A673 (cell line): ENCODE measurements around the gene CCDC9. TPM values are rescaled to one million over a fixed set of nuclear protein-coding genes. Genes with fewer than 3 reads are reported as not detected.

ENCODE experiments used
- BruUV-seq: library from RNA; stranded (reverse); fragments of 400-500 nt; replicated peaks from 2 replicates; lab custom pipeline; 2021; lab: Mats Ljungman, UMichigan
- CTCF ChIA-PET: fragments of 300-600 bp; sonication (Branson Sonifier 250); formaldehyde crosslinking; loops from one replicate; lab custom pipeline; 2022; ENCODE audit warnings: antibody characterized with exemption; lab: Charles Lee
- POLR2A ChIA-PET: fragments of 300-600 bp; sonication (Branson Sonifier 250); formaldehyde crosslinking; loops from one replicate; lab custom pipeline; 2022; ENCODE audit warnings: antibody characterized with exemption; ENCODE audit not compliant: low non-redundant PET; lab: Charles Lee
- DNase-seq: peaks from one replicate; pipeline ENCODE4 v3.0.0-alpha.2; 2015; ENCODE audit warnings: low spot score
- H3K27ac ChIP-seq: fragments of 200-600 bp; sonication (generic); 2 replicates; pipeline ENCODE4 v1.5.1; 2016; ENCODE audit warnings: mixed run types, low read depth, mild to moderate bottlenecking, mixed read lengths, antibody characterized with exemption, low read length; ENCODE audit not compliant: poor library complexity, severe bottlenecking
- H3K27me3 ChIP-seq: fragments of 200-600 bp; sonication (generic); replicated peaks from 2 replicates; pipeline ENCODE4 v1.6.1; 2017; ENCODE audit warnings: mixed run types, low read depth, mild to moderate bottlenecking, mixed read lengths, antibody characterized with exemption, low read length; ENCODE audit not compliant: insufficient read depth, poor library complexity
- H3K36me3 ChIP-seq: fragments of 200-600 bp; sonication (generic); 2 replicates; pipeline ENCODE4 v1.6.1; 2016; ENCODE audit warnings: mixed run types, mild to moderate bottlenecking, mixed read lengths, antibody characterized with exemption, low read length; ENCODE audit not compliant: insufficient read depth, poor library complexity, severe bottlenecking
- H3K4me1 ChIP-seq: fragments of 200-600 bp; sonication (generic); 2 replicates; pipeline ENCODE4 v1.6.1; 2017; ENCODE audit warnings: mixed run types, mild to moderate bottlenecking, mixed read lengths, antibody characterized with exemption, low read length; ENCODE audit not compliant: insufficient read depth, poor library complexity, severe bottlenecking
- H3K4me3 ChIP-seq: fragments of 200-600 bp; sonication (generic); 2 replicates; pipeline ENCODE4 v1.5.1; 2016; ENCODE audit warnings: low read depth, mixed run types, mild to moderate bottlenecking, mixed read lengths, low read length; ENCODE audit not compliant: poor library complexity, severe bottlenecking
- H3K9me3 ChIP-seq: fragments of 200-600 bp; sonication (generic); 2 replicates; pipeline ENCODE4 v1.6.1; 2016; ENCODE audit warnings: mixed run types, low read depth, mild to moderate bottlenecking, mixed read lengths, antibody characterized with exemption, low read length; ENCODE audit not compliant: poor library complexity, severe bottlenecking
- EZH2 ChIP-seq: fragments of 200-600 bp; sonication (generic); IDR thresholded peaks from 2 replicates; pipeline ENCODE4 v1.6.1; 2017; ENCODE audit warnings: borderline replicate concordance, low read depth, mild to moderate bottlenecking, mixed read lengths, antibody characterized with exemption, low read length; ENCODE audit not compliant: poor library complexity, severe bottlenecking
- intact Hi-C: fragments of 100-400 bp; cut with micrococcal nuclease; formaldehyde crosslinking; loops from one replicate; pipeline ENCODE4 v1.10.0; 2022; ENCODE audit not compliant: unreplicated experiment
- total RNA-seq: library from RNA; stranded (reverse); gene quantifications from 2 replicates; pipeline ENCODE4 v1.2.3, GENCODE V29; 2021
- TF ChIP-seq, protein P1 (sequence below): fragments of 300-800, 200-600 bp; sonication (generic); conservative IDR thresholded peaks from 2 replicates; pipeline ENCODE4 v1.5.1; 2017; ENCODE audit warnings: low read depth, mild to moderate bottlenecking, antibody characterized with exemption, low read length, moderate library complexity, mixed read lengths

CCDC9 gene
- total RNA-seq, 1 experiment from 2014 or later = 36.4 TPM

DNA sequence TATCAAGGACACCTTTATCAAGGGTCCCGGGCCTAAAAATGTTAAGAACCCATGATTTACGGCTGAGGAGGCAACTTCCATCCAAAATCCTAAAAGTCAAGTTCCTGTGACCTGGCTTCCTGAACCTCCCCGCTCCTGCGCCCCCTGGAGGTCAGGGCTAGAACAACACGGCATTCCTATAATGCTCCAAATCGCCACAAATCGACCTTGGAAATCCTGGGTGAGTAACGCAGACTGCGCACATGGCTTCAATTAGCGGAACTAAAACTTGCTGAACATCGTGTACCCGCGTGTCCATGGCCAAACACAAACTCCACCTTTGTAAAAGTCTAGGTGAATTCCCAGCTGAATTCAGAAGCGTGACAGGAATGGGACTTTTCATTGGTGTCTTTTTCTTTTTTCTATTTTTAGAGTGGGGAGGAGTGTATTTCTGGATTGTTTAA lies 49.0 kb downstream of the CCDC9 start:
- POLR2A ChIA-PET = no interaction called here
- Histone ChIP-seq H3K4me3 (no peak overlapping the region), H3K9me3 (no peaks in the 10 kb centered on the region), H3K27ac (no peak overlapping the region), H3K27me3 (no peaks in the 10 kb centered on the region), H3K4me1 (no peaks in the 10 kb centered on the region), H3K36me3 (no peaks in the 10 kb centered on the region)
- no TSS peak for BruUV-seq
- CTCF ChIA-PET = interaction anchor here (0.7 kb wide), 2 partner anchors 30 to 179 kb away, joined by 6 to 7 read pairs; no protein-coding TSS in a partner anchor
- intact Hi-C loops = no loop called here
- DNase-seq = peak; percentile 80
- no peak for TF ChIP-seq EZH2
- TF ChIP-seq, protein P1, sequence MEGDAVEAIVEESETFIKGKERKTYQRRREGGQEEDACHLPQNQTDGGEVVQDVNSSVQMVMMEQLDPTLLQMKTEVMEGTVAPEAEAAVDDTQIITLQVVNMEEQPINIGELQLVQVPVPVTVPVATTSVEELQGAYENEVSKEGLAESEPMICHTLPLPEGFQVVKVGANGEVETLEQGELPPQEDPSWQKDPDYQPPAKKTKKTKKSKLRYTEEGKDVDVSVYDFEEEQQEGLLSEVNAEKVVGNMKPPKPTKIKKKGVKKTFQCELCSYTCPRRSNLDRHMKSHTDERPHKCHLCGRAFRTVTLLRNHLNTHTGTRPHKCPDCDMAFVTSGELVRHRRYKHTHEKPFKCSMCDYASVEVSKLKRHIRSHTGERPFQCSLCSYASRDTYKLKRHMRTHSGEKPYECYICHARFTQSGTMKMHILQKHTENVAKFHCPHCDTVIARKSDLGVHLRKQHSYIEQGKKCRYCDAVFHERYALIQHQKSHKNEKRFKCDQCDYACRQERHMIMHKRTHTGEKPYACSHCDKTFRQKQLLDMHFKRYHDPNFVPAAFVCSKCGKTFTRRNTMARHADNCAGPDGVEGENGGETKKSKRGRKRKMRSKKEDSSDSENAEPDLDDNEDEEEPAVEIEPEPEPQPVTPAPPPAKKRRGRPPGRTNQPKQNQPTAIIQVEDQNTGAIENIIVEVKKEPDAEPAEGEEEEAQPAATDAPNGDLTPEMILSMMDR = peak; percentile 97

GRCh38 chr19:47306303-47306702 lies 50.0 kb downstream of the CCDC9 start:
- Histone ChIP-seq H3K4me3 (no peak overlapping the region), H3K9me3 (no peaks in the 10 kb centered on the region), H3K27me3 (no peaks in the 10 kb centered on the region), H3K4me1 (no peaks in the 10 kb centered on the region), H3K27ac (no peak overlapping the region), H3K36me3 (no peaks in the 10 kb centered on the region)
- BruUV-seq = no TSS peak
- CTCF ChIA-PET = interaction anchor here (0.7 kb wide), 2 partner anchors 101 to 178 kb away, joined by 4 to 7 read pairs; no protein-coding TSS in a partner anchor
- no peak for TF ChIP-seq EZH2
- TF ChIP-seq, protein P1 = no peak
- DNase-seq = no peak
- intact Hi-C loops = no loop called here
- POLR2A ChIA-PET = no interaction called here

DNA sequence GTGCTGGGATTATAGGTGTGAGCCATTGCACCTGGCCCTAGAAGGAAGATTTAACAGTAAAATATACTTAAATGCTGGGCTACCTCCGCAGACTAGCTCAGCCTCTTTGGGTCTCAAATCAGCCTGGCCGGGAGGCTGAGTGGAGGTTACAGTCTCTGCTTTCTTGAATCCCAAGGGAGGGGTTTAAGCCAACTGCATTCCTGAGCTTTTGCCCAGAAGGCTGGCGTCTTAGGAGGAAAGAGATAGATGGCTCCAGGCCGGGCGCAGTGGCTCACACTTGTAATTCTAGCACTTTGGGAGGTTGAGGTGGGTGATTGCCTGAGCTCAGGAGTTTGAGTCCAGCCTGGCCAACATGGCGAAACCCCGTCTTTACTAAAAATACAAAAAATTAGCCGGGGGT lies 52.7 kb downstream of the CCDC9 start:
- Histone ChIP-seq H3K4me1 (no peaks in the 10 kb centered on the region), H3K36me3 (no peaks in the 10 kb centered on the region), H3K4me3 (no peak overlapping the region), H3K27me3 (no peaks in the 10 kb centered on the region), H3K27ac (no peak overlapping the region), H3K9me3 (no peaks in the 10 kb centered on the region)
- BruUV-seq = no TSS peak
- intact Hi-C loops = no loop called here
- peak; percentile 37 for DNase-seq
- ChIA-PET CTCF (no interaction called here), POLR2A (no interaction called here)
- TF ChIP-seq EZH2 = no peak
- TF ChIP-seq, protein P1 = no peak
